Keratinocyte (primary cell): Measurements from ENCODE around the gene ZNF726. TPM values are rescaled to one million over a fixed set of nuclear protein-coding genes. Genes with fewer than 3 reads are reported as not detected.
"Not testable (repeated sequence)": the region's sequence is repeated elsewhere in the genome, so short reads cannot be mapped to it uniquely, and the experiment has no call there.

Experiments used
- DNase-seq: peaks from one replicate; pipeline ENCODE4 v3.0.0-alpha.2; 2011; ENCODE audit warnings: low read depth, missing footprints, low spot score
- FAIRE-seq: peaks from 2 replicates; lab custom pipeline; 2011; peaks lifted over from hg19 to GRCh38; lab: Jason Lieb, UNC
- H2AFZ ChIP-seq: 2 replicates; pipeline ENCODE4 v1.6.0; 2012; ENCODE audit warnings: low read length, control low read depth, inconsistent platforms; ENCODE audit not compliant: control insufficient read depth
- H3K27ac ChIP-seq: 2 replicates; pipeline ENCODE4 v1.5.1; 2011; ENCODE audit warnings: low read length; ENCODE audit not compliant: control insufficient read depth, insufficient read depth
- H3K27me3 ChIP-seq: 3 replicates; pipeline ENCODE4 v1.6.0; 2011; ENCODE audit warnings: low read length; ENCODE audit not compliant: control insufficient read depth, insufficient read depth; ENCODE audit errors: extremely low read depth
- H3K36me3 ChIP-seq, 2 experiments: 2 replicates in 1 of 2; 3 replicates in 1 of 2; pipeline ENCODE4 v1.5.1; 2011; ENCODE audit warnings: low read length in 2 of 2, mild to moderate bottlenecking in 1 of 2; ENCODE audit not compliant: control insufficient read depth in 2 of 2, insufficient read depth in 2 of 2; ENCODE audit errors: extremely low read depth in 1 of 2
- H3K4me1 ChIP-seq: 3 replicates; pipeline ENCODE4 v1.5.1; 2011; ENCODE audit warnings: low read length; ENCODE audit not compliant: control insufficient read depth, insufficient read depth; ENCODE audit errors: extremely low read depth
- H3K4me2 ChIP-seq: 3 replicates; pipeline ENCODE4 v1.6.0; 2011; ENCODE audit warnings: low read depth, low read length; ENCODE audit not compliant: control insufficient read depth, insufficient read depth; ENCODE audit errors: extremely low read depth
- H3K4me3 ChIP-seq, 3 experiments: fragments of 200-600 bp in 1 of 3; sonication (generic) in 1 of 3; 2 replicates in 2 of 3; 3 replicates in 1 of 3; pipeline ENCODE4 v1.5.1; 2011 to 2016; ENCODE audit warnings: low read length in 3 of 3, mild to moderate bottlenecking in 3 of 3, control low read depth in 2 of 3, inconsistent platforms in 1 of 3, low read depth in 1 of 3, mixed read lengths in 1 of 3, mixed run types in 1 of 3, moderate library complexity in 1 of 3; ENCODE audit not compliant: control insufficient read depth in 2 of 3, insufficient read depth in 2 of 3; ENCODE audit errors: extremely low read depth in 1 of 3
- H3K79me2 ChIP-seq: 2 replicates; pipeline ENCODE4 v1.6.0; 2012; ENCODE audit warnings: low read length; ENCODE audit not compliant: control insufficient read depth, insufficient read depth
- H3K9ac ChIP-seq: 3 replicates; pipeline ENCODE4 v1.6.0; 2011; ENCODE audit warnings: low read length; ENCODE audit not compliant: control insufficient read depth, insufficient read depth; ENCODE audit errors: extremely low read depth
- H3K9me1 ChIP-seq: 3 replicates; pipeline ENCODE4 v1.6.0; 2011; ENCODE audit warnings: low read length; ENCODE audit not compliant: control insufficient read depth, insufficient read depth; ENCODE audit errors: extremely low read depth
- H3K9me3 ChIP-seq: 2 replicates; pipeline ENCODE4 v1.5.1; 2012; ENCODE audit warnings: low read depth, low read length; ENCODE audit not compliant: control insufficient read depth
- H4K20me1 ChIP-seq: 3 replicates; pipeline ENCODE4 v1.6.0; 2011; ENCODE audit warnings: low read length; ENCODE audit not compliant: control insufficient read depth, insufficient read depth; ENCODE audit errors: extremely low read depth
- EZH2 ChIP-seq: IDR thresholded peaks from one replicate; pipeline ENCODE4 v1.6.1; 2012; ENCODE audit warnings: inconsistent platforms, mild to moderate bottlenecking, low read length, moderate library complexity
- dilution Hi-C: fragments of 300-500 bp; cut with MboI; formaldehyde crosslinking; loops from one replicate; pipeline ENCODE4 v1.7.0; 2020; ENCODE audit warnings: low sequenced_read_pairs; ENCODE audit not compliant: extremely low pct_ligation_motif_present
- polyA plus RNA-seq, 5 experiments: library from polyadenylated mRNA; depleted of rRNA in 3 of 5; stranded (reverse) in 3 of 5; stranded (forward) in 1 of 5; unstranded in 1 of 5; fragments of >200 nt; gene quantifications; 1 replicate in 1 of 5; 2 replicates in 3 of 5; 3 replicates in 1 of 5; pipeline versions ENCODE4 v1.2.1 to v1.2.3, GENCODE V29; 2011 to 2012; ENCODE audit warnings: missing spikeins in 2 of 5, low read depth in 1 of 5, low replicate concordance in 1 of 5
- TF ChIP-seq, protein P1 (sequence below), 3 experiments: IDR thresholded peaks in 1 of 3; conservative IDR thresholded peaks in 1 of 3; optimal IDR thresholded peaks in 1 of 3; 2 replicates in 2 of 3; 3 replicates in 1 of 3; pipeline versions ENCODE3 to v1.5.1; 2011; ENCODE audit warnings: low read length in 3 of 3, mild to moderate bottlenecking in 3 of 3, moderate library complexity in 2 of 3, control low read depth in 1 of 3, inconsistent platforms in 1 of 3; ENCODE audit not compliant: insufficient read depth in 2 of 3; ENCODE audit errors: extremely low read depth in 1 of 3

The ZNF726 gene
- polyA plus RNA-seq, 1 donor (not counting 4 experiments of a cell fraction or from before 2014, with no cell fraction given), result 1.6 TPM

DNA sequence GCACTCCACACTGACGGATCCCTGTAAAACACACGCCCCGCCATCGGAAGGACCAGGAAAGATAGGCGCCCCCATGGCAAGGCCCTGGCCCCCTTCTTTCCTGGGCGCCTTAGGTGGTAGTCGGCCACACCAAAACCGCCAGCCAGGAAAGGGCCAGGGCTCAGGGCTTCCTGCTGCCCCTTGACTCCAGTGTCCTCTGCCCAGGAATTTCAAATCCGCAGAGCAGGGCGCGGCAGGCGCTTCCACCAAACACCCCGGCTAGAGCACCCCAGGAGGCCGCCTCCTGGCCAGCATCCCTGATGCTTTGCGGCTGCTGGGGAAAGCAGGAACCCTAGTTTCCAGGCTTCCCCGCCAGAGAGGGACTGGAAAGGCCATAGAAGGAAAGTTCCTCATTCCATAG lies 57.5 kb downstream of the ZNF726 start:
- dilution Hi-C loops, result no loop called here
- Histone ChIP-seq H3K36me3 (no peaks in the 10 kb centered on the region), H3K4me1 (no peaks in the 10 kb centered on the region), H3K9me3 (no peaks in the 10 kb centered on the region), H2AFZ (no peak overlapping the region), H3K9me1 (no peaks in the 10 kb centered on the region), H3K27me3 (no peaks in the 10 kb centered on the region), H3K9ac (no peak overlapping the region), H3K27ac (no peak overlapping the region), H4K20me1 (no peaks in the 10 kb centered on the region), H3K4me3 (no peak overlapping the region), H3K4me2 (no peak overlapping the region), H3K79me2 (no peaks in the 10 kb centered on the region)
- no peak for FAIRE-seq
- TF ChIP-seq EZH2, result no peak
- TF ChIP-seq, protein P1, sequence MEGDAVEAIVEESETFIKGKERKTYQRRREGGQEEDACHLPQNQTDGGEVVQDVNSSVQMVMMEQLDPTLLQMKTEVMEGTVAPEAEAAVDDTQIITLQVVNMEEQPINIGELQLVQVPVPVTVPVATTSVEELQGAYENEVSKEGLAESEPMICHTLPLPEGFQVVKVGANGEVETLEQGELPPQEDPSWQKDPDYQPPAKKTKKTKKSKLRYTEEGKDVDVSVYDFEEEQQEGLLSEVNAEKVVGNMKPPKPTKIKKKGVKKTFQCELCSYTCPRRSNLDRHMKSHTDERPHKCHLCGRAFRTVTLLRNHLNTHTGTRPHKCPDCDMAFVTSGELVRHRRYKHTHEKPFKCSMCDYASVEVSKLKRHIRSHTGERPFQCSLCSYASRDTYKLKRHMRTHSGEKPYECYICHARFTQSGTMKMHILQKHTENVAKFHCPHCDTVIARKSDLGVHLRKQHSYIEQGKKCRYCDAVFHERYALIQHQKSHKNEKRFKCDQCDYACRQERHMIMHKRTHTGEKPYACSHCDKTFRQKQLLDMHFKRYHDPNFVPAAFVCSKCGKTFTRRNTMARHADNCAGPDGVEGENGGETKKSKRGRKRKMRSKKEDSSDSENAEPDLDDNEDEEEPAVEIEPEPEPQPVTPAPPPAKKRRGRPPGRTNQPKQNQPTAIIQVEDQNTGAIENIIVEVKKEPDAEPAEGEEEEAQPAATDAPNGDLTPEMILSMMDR (optimal IDR thresholded peaks at IDR 0.05 in 1 of 3, IDR thresholded peaks at IDR 0.05 in 1 of 3, conservative IDR thresholded peaks at IDR 0.05 in 1 of 3; ENCODE audit: extremely low read depth in 1 of 3, insufficient read depth in 2 of 3, low read length in 3 of 3), result no peak
- DNase-seq, result no peak

DNA sequence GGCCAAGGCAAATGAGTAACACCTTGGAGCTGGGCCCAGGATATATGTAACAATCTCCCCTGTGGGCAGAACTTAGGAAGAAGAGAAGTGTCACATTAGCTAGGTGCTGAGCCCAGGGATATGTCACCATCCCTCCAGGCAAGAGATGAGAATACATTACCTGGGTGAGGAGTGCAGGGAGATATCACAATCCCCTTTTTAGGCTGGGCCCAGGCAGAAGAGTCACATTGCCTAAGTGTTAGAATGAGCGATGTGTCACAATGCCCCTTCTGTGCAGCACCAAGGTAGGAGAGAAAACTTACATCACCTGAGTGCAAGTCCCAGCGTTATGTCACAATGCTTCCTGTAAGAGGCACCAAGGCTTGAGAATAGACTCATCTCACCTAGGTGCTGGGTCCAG lies 60.3 kb downstream of the ZNF726 start:
- Histone ChIP-seq H3K27me3 (no peaks in the 10 kb centered on the region), H3K9me1 (no peaks in the 10 kb centered on the region), H3K9ac (no peak overlapping the region), H4K20me1 (no peaks in the 10 kb centered on the region), H3K36me3 (no peaks in the 10 kb centered on the region), H2AFZ (no peak overlapping the region), H3K9me3 (peaks cover 3% of the 10 kb centered on the region), H3K4me2 (no peak overlapping the region), H3K27ac (no peak overlapping the region), H3K4me1 (no peaks in the 10 kb centered on the region), H3K79me2 (no peaks in the 10 kb centered on the region), H3K4me3 (no peak overlapping the region)
- DNase-seq, result no peak
- no peak for TF ChIP-seq EZH2
- TF ChIP-seq, protein P1 (optimal IDR thresholded peaks at IDR 0.05 in 1 of 3, IDR thresholded peaks at IDR 0.05 in 1 of 3, conservative IDR thresholded peaks at IDR 0.05 in 1 of 3; ENCODE audit: extremely low read depth in 1 of 3, insufficient read depth in 2 of 3, low read length in 3 of 3), result no peak
- no peak for FAIRE-seq
- dilution Hi-C loops, result no loop called here

DNA sequence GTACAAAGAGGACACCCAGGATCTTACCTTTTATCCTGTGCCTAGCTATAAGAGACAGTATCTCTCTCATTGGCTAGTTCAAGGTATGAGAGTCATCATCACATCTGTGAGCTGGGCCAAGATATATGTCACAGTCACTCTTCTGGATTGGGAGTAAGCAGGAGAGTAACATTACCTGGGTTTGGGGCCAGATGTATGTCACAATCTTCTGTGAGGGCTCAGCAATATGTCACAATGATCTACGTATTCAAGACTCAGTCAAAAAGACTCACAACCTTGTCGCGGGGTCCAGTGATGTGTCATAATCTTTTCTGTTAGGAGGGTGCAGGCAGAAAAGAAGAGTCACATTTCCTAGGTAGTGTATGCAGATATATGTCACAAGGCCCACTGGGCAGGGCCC lies 61.9 kb downstream of the ZNF726 start:
- FAIRE-seq, H3K9me3 ChIP-seq, dilution Hi-C loops: not testable (repeated sequence)

DNA sequence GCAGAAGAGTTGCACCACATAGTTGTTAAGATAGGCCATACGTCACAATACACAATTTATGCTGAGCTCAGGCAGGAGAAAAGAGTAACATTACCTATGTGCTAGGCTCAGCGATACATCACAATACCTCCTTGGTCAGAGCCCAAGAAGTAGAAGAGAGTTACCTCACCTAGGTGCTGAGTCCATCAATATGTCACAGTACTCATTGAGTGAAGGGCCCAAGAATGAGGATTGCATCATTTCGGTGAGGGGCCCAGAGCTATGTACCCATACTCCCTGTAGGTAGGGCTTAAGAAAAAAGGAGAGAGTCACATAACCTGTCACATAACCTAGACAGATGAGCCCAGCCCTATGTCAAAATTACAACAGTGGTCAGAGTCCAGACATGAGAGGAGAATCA lies 62.6 kb downstream of the ZNF726 start:
- DNase-seq, H3K79me2 ChIP-seq, dilution Hi-C loops, H3K4me1 ChIP-seq, H3K27ac ChIP-seq, H4K20me1 ChIP-seq, H3K9me1 ChIP-seq, H2AFZ ChIP-seq, H3K9ac ChIP-seq, H3K9me3 ChIP-seq, FAIRE-seq, H3K4me2 ChIP-seq, H3K27me3 ChIP-seq, H3K36me3 ChIP-seq, H3K4me3 ChIP-seq: not testable (repeated sequence)

More for the DNA sequence above, 61.9 kb downstream of the ZNF726 start:
- H3K9ac ChIP-seq, H2AFZ ChIP-seq, H3K9me1 ChIP-seq, H3K79me2 ChIP-seq, H3K27me3 ChIP-seq, DNase-seq, H3K4me1 ChIP-seq, H3K36me3 ChIP-seq, H3K4me2 ChIP-seq, H4K20me1 ChIP-seq, H3K27ac ChIP-seq, H3K4me3 ChIP-seq: not testable (repeated sequence)
